Nephron (organoid): ENCODE measurements around the gene F7.
A peak's percentile ranks its signal among the peaks of the same experiment; 100 is the strongest.
"Not testable (repeated sequence)": the region's sequence is repeated elsewhere in the genome, so short reads cannot be mapped to it uniquely, and the experiment has no call there.

ENCODE experiments used
- H3K27ac Mint-ChIP-seq, 3 experiments: 2 replicates each; pipeline ENCODE4 v1.8.0; 2020; ENCODE audit warnings: mixed read lengths in 3 of 3, mild to moderate bottlenecking in 2 of 3, moderate library complexity in 1 of 3
- H3K27me3 Mint-ChIP-seq: 2 replicates; pipeline ENCODE4 v1.8.0; 2021; ENCODE audit warnings: low read depth, mild to moderate bottlenecking, moderate library complexity, mixed read lengths
- H3K36me3 Mint-ChIP-seq: 2 replicates; pipeline ENCODE4 v1.8.0; 2020; ENCODE audit warnings: low read depth, mixed read lengths
- H3K4me1 Mint-ChIP-seq: 2 replicates; pipeline ENCODE4 v1.8.0; 2020; ENCODE audit warnings: mixed read lengths
- H3K4me3 Mint-ChIP-seq, 3 experiments: 2 replicates each; pipeline ENCODE4 v1.8.0; 2020; ENCODE audit warnings: mild to moderate bottlenecking in 3 of 3, mixed read lengths in 3 of 3, moderate library complexity in 2 of 3
- H3K9me3 Mint-ChIP-seq: 2 replicates; pipeline ENCODE4 v1.8.0; 2020; ENCODE audit warnings: mixed read lengths
- CTCF ChIP-seq, 3 experiments: fragments of 200-600 bp; sonication (generic); IDR thresholded peaks; one replicate each; pipeline ENCODE4 v1.5.0; 2021; ENCODE audit warnings: antibody characterized with exemption in 3 of 3; ENCODE audit not compliant: unreplicated experiment in 3 of 3

The F7 gene

DNA sequence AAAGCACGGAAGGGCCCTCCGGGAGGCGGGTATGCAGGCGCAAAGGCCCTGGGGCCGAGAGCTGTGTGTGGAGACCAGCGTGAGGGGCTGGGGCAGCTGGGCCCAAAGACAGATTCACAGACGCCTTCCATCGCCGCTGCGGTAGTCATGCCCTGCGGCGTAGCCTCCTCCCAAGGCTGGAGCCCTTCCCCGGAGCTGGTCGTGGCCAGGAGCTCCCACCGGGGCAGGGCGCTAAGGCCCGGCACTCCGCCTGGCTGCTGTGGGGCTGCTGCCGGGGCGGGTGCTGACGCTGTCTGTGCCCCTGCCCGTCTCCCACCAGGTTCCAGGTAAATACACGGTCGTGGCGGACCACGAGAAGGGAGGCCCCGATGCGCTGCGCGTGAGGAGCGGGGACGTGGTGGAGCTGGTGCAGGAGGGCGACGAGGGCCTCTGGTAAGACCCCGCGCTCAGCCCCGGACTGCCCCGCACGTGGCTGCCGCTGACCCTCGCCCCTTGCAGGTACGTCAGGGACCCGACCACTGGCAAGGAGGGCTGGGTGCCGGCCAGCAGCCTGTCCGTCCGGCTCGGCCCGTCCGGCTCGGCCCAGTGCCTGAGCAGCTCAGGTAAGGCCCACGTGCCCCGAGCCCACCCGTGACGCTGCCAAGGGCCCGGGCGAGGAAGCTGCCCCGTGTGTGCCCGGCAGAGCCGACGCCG is 9.4 kb upstream of the F7 start:
- H3K4me1 Mint-ChIP-seq = peaks cover 15% of the 10 kb centered on the region
- no peaks in the 10 kb centered on the region for H3K9me3 Mint-ChIP-seq
- peaks cover 6% of the 10 kb centered on the region for H3K36me3 Mint-ChIP-seq
- no peak overlapping the region for H3K27ac Mint-ChIP-seq
- TF ChIP-seq CTCF (IDR thresholded peaks at IDR 0.05; ENCODE audit: unreplicated experiment in 3 of 3) = no peak
- H3K27me3 Mint-ChIP-seq = no peaks in the 10 kb centered on the region
- no peak overlapping the region for H3K4me3 Mint-ChIP-seq

DNA sequence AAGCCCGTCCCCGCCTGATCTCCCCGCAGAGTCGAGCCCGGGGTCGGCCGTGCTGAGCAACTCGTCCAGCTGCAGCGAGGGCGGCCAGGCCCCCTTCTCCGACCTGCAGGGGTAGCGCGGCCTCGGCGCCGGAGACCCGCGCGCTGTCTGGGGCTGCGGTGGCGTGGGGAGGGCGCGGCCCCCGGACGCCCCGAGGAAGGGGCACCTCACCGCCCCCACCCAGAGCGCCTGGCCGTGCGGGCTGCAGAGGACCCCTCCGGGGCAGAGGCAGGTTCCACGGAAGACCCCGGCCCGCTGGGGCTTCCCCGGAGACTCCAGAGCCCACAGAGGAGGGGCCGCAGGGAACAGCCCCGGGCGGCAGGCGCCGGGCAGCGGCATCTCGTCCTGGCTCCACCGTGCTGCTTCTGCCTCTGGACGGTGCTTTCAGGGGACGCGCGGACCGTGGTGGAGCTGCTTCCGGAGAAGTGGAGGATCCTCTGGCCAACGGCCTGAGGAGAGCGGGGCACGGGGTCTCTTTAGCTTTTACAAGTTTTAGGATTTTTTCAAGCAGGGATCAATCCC is 8.8 kb upstream of the F7 start:
- Mint-ChIP-seq H3K9me3 (no peaks in the 10 kb centered on the region), H3K36me3 (peaks cover 5% of the 10 kb centered on the region), H3K27ac (no peak overlapping the region), H3K27me3 (no peaks in the 10 kb centered on the region), H3K4me1 (peaks cover 19% of the 10 kb centered on the region), H3K4me3 (no peak overlapping the region)
- TF ChIP-seq CTCF (IDR thresholded peaks at IDR 0.05; ENCODE audit: unreplicated experiment in 3 of 3) = no peak

DNA sequence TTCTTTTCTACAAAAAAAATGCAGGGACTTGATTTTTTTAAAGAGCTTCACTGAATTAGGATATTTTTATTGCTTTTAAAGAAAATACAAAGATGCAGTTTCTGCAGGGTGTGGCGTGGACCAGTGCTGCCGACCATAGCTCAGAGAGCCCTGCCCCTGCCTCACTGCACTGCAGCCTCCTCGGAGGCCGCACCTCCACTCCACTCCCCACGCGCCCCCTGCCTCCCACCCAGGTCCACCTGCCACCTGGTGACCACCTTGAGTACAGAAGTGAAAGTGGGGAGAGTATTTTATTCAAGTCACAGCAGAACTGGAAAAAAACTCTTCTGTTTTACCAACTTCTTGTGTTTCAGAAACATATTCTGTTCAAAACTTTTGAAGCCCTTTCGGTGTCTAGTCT is 7.9 kb upstream of the F7 start:
- Mint-ChIP-seq H3K36me3 (peaks cover 5% of the 10 kb centered on the region), H3K4me1 (peaks cover 21% of the 10 kb centered on the region), H3K27me3 (peaks cover under 1% of the 10 kb centered on the region), H3K9me3 (no peaks in the 10 kb centered on the region), H3K27ac (peak overlapping the region; percentile 44 to 86 (median 82)), H3K4me3 (no peak overlapping the region)
- no peak for TF ChIP-seq CTCF (IDR thresholded peaks at IDR 0.05; ENCODE audit: unreplicated experiment in 3 of 3)

DNA sequence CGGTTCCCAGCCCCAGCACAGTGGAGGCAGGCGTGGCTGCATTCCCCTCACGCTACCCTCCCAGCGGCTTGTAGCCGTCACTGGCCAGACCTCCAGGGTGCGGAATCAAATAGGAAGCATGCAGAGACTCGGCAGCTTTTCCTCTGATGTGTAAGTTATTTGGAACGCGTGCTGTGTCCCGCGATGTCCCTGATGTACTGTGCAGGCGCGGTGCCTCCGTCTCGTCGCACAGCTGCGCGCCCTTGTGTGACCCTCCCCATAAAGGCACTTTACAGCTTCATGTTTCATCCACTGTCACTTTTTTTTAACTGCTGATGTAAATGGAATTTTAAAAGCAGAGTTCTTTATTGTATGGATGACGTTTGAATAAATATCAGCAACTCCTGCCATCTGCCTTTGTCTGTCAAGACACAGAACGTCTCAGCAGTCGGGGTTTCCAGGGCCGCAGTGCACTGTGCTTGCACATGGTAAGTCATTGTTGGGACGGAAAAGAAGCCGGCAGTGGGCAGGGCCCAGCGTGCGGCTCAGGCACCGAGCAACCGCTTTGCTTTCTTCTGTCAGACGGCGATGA is 7.3 kb upstream of the F7 start:
- Mint-ChIP-seq H3K4me1 (peaks cover 21% of the 10 kb centered on the region), H3K27me3 (peaks cover 4% of the 10 kb centered on the region), H3K27ac (peak overlapping the region; percentile 44 to 86 (median 82)), H3K4me3 (peak overlapping the region in 2 of 3 experiments; percentile 28 to 55), H3K9me3 (no peaks in the 10 kb centered on the region), H3K36me3 (peaks cover 5% of the 10 kb centered on the region)
- no peak for TF ChIP-seq CTCF (IDR thresholded peaks at IDR 0.05; ENCODE audit: unreplicated experiment in 3 of 3)

DNA sequence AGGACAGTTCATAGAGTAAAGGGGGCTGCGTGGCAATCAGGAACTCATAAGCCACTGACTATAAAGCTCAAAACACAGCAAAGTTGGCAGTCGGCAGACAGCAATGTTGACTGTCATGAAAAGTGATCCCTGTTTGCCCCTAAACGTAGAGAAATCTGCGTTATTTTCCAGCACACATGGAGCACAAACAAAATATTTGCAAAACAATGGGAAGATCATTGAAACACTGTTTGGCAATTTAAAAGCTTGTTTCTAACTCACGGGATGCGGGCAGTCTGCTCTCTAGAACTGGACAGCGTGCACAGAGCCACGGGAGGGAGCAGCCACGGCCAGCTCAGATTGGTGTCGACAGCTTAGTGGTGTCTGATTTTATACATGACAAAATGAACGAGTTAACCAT is 6.4 kb upstream of the F7 start:
- peaks cover 21% of the 10 kb centered on the region for H3K4me1 Mint-ChIP-seq
- H3K9me3 Mint-ChIP-seq = no peaks in the 10 kb centered on the region
- no peak overlapping the region for H3K4me3 Mint-ChIP-seq
- TF ChIP-seq CTCF (IDR thresholded peaks at IDR 0.05; ENCODE audit: unreplicated experiment in 3 of 3) = no peak
- peak overlapping the region in 2 of 3 experiments; percentile 82 to 86 for H3K27ac Mint-ChIP-seq
- peaks cover 5% of the 10 kb centered on the region for H3K36me3 Mint-ChIP-seq
- peaks cover 5% of the 10 kb centered on the region for H3K27me3 Mint-ChIP-seq

- not testable (repeated sequence) for H3K9me3 Mint-ChIP-seq
- peaks cover 12% of the 10 kb centered on the region for H3K27me3 Mint-ChIP-seq
Observed at GRCh38 chr13:113102302-113102701, 3.3 kb upstream of the F7 start.

More at GRCh38 chr13:113102302-113102701, 3.3 kb upstream of the F7 start:
- peaks cover 21% of the 10 kb centered on the region for H3K4me1 Mint-ChIP-seq
- H3K27ac Mint-ChIP-seq, H3K36me3 Mint-ChIP-seq, H3K4me3 Mint-ChIP-seq: not testable (repeated sequence)
